Measurements from ENCODE around the gene ABL1.

Gene ABL1

DNA sequence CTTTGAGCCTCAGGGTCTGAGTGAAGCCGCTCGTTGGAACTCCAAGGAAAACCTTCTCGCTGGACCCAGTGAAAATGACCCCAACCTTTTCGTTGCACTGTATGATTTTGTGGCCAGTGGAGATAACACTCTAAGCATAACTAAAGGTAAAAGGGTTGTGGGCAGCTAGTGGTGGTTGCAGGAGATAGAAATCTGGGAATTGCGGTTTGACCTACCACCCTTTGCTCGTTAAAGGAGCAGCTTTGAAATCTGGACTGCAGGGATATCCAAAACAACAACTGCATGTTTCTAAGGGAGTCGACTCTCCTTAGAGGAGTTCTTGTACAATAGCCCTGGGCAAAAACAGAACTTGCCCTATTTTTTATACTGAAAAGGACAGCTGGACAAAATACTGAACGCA lies 19.0 kb downstream of the ABL1 start:
- no peak for DNase-seq

DNA sequence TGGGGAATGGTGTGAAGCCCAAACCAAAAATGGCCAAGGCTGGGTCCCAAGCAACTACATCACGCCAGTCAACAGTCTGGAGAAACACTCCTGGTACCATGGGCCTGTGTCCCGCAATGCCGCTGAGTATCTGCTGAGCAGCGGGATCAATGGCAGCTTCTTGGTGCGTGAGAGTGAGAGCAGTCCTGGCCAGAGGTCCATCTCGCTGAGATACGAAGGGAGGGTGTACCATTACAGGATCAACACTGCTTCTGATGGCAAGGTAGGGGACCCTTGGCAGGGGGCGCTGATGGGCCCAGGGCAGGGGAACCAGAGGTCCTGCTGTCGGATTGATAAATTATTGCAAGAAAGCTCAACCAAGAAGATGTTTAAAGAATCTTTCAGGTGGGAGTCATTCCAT lies 19.8 kb downstream of the ABL1 start:
- no peak for DNase-seq

DNA sequence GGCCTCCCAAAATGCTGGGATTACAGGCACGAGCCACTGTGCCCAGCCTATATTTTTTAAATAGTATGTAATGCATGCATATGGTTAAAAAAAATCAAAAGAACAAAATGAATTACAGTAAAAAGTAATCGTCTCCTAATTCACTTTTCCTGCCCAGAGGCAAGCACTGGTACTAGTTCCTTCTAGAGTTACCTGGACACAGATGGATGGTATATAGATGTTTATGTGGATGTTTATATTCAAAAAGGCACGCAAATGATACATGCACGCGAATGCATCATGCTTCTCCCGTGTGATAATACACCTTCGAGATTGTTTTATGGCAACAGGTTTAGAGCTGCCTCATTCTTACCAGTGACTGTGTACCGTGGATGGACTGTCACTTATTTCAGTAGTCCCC lies 21.4 kb downstream of the ABL1 start:
- no peak for DNase-seq

DNA sequence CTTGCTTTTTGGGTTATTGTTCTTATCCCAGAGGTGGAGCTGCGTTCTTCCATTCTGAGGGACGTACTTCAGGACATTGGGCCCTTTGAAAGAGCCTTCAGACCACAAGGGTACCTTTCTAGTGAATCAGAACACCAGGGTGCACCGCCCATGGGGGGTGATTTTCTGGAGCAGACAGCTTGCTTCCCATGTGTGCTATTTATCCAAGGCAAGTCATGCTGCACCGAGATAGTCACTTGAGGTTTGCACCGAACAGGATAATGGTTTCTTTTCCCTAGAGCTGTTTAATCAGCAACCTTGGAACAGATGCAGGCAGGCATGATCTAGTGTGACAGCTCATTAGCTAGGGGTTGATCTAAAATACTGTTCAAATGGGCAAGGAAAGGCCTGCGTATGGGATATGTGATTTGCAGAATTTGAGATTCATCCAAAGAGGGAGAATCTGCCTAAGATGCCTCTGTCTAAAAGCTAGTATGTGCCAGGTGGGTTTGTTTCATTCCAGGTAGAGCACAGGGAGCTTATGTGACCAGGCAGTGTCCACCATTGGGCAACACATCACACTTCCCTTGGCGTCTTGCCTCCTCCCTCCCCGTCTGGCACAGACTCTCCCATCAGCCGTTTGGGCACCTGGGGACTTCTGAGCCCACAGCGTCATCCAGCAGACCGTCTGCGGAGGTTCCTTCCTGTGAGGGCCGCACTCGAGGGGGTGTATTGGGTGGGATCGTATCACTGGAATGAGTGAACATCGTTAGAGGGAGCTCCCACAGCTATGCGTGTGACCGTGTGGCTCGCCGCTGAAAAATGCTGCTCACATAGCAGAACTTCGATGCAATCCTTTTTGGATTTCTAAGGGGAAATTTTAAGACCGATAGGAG lies 23.0 kb downstream of the ABL1 start:
- no peak for DNase-seq

DNA sequence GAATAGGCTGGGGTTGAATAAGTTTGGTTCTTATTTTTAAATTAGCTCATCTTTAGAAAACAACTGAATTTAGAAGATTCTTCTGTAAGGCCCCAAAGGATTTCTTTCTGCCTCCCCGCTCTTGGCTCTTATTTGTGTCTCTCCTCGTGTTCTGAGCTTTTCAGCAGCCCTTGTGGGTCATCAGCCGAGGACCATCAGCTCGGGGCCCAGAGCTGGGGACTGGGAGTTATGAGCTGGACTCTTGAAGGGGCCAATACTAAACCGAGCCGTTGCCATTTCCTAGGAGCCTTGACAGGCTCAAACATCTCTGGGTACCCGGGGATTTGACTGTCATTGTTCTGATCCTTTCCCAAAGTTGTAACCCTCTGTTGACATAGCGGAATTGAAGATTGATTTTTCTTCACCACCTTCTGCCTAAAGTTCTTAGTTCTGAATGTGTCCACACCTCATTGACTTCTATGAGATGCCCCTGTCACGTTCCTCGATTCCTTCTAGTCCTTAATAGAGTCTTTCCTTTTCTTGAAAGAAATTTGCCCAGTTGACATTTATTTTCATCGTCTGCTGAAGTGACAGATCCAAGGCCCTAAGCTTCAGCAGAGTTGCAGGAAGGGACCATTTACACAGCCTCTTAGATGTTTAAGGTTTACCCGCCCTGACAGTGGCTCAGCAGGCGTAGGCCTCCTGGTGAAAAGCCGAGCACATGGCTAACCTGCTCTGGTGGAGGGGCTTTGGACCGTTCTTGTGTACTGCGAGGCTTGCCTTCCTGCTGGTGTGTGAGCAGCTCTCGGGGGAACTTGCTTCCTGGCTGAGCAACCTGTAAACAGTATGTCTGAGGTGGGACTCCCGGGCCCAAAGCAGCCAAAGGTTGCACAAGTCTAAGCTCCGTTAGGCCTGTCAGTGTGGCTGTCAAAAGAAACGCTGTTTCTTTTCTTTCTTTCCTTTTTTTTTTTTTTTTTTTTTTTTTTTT lies 24.0 kb downstream of the ABL1 start:
- DNase-seq = no peak

DNA sequence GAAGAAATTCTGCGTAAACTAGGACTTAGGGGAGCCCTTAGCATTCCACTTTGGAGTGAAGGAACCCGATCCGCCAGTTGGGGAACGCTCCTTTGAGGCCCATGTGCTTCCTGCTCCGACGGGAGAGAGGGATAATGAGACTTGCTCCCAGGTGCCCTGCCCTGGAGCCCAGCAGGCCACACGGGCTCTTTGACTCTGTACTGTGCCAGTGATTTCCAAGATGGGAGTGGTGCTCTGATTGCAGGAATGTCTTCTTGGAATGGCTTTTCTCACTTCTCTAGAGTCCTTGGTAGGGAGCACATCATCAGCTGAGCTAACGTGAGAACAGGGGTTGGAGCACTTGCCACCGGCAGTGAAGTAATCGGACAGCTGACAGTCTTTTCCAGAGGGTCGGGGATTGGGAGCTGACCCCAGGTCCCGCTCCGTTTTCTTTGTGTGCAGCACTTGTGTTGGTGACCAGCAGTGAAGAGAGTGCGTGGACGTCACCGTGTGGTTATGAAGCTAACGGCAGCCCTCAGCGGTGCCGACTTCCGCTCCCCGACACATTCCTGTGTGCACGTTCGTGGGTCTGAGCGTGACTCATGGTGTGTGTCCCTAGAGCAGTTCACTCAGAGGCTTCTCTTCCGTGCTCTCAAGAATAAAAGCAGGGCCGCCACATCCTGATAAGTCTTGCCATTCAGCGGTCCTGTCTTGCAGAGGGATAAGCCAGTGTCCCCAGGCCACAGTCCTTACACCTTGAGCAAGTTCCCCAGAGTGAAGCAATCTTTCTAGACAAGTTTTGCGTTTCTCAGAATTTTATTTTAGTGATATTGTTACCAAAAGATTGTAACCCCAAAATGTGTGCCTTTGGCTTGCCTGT lies 25.6 kb downstream of the ABL1 start:
- DNase-seq = peak in 1 of 2 donors; percentile 8

DNA sequence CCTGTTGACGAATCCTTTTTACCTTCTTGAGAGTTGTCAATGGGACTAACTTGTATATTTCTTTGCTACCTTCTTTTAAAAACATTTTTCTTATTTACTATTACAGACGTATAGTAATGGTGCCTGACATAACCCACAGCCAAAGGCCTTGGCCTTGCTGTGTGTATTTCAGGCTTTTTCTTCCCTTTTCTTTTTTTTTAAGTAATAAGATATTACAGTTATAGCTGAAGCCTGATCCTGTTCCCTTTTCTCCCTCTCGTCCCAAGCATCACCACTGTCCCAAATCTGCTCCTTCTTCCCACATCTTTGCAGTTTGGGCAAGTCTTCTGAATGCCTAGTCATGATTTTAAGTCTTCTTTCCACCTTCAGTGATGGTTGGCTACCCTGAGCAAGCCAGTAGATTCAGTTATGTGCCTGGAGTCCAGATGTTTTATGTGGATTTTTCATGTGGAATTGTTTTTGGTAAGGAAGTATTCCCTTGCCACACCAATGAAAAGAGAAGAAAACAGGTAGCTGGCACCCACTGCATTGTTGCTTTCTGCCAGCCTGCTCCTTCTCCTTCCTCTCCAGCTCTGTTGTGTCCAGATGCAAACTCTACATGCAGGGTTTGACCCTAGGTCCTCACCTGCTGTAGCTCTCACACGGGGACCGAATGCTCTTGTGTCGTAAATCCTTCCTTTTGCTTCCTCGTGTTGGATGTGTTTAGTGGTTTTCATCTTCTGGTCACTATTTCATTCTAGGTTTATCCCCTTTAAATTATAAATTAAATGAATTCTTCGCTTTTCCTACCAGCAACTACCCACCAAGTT lies 26.5 kb downstream of the ABL1 start:
- DNase-seq = no peak

DNA sequence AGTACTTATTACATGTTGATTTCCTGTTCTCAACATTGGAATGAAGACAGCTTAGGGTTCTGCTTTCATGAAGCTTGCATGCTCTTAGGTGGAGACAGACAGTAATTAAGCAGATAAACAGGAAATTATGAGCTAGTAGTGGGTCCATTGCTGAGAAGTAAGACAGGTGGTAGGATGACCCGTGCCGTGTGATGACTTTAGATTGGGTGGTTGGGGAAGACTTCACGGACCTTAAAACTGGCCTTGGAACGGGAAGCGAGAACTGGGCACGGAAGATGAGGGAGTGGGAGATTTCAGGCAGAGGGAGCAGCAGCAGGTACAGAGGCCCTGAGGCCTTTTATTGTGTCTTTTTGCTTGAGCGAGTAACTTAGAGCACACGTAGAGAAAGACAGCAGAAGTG lies 27.2 kb downstream of the ABL1 start:
- no peak for DNase-seq

DNA sequence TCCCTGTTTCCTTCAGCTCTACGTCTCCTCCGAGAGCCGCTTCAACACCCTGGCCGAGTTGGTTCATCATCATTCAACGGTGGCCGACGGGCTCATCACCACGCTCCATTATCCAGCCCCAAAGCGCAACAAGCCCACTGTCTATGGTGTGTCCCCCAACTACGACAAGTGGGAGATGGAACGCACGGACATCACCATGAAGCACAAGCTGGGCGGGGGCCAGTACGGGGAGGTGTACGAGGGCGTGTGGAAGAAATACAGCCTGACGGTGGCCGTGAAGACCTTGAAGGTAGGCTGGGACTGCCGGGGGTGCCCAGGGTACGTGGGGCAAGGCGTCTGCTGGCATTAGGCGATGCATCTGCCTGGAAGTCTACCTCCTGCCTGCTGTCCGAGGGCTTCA lies 27.7 kb downstream of the ABL1 start:
- no peak for DNase-seq

DNA sequence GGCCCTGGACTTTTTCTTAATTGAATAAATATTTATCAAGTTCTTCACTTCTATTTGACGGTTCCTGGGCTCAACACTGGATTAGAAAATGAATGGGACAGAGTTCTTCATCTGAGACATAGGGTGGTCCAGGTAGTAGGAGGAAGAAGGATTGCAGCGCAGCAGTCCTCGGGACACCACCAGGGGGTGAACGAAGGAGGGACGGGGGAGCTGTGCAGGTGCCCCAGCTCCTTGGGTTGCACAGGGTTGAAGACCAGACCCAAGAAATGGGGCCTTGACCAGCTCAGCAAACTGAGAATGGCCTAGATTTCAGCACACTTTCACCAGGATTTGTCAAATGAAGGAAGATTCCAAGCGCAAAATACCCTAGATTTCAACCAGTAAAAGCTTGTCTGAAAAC lies 29.5 kb downstream of the ABL1 start:
- no peak for DNase-seq

DNA sequence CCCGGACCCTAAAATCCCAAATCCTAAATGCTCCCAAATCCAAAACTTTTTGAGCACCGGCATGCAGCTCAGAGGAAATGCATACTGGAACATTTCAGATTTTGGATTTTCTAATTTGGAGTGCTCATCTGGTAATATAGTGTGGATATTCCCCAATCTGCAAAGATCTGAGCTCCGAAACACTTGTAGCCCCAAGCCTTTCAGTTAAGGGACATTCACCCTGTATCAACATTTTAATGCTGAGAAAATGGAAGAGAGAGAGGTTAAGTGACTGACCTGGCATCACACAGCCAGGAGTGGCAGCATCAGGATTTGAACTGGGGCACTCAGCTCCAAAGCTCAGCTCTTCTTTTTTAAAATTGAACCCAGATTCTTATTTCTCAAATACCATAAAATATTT lies 30.9 kb downstream of the ABL1 start:
- DNase-seq = no peak

DNA sequence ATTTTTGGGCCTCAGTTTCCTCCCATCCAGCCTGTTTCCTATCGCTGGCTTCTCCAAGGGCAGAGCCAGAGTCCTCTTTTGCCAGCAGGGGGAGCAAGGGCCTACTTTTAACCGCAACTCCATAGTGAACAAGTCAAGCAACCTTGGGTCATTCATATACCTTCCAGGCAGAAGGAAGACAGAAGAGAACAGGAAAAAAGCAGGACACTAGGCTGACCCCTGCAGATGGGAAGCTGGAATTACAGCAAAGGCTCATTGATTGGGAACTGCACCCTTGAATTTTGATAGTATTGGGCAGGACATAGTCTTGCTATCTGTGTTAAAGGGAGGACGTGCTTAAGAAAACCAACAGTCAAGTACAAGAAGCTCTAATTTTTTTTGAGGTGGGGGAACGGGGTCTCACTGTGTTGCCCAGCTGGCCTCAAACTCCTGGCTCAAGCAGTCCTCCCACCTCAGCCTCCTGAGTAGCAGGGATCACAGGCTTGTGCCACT lies 31.5 kb downstream of the ABL1 start:
- DNase-seq = peak; percentile 37 to 54

DNA sequence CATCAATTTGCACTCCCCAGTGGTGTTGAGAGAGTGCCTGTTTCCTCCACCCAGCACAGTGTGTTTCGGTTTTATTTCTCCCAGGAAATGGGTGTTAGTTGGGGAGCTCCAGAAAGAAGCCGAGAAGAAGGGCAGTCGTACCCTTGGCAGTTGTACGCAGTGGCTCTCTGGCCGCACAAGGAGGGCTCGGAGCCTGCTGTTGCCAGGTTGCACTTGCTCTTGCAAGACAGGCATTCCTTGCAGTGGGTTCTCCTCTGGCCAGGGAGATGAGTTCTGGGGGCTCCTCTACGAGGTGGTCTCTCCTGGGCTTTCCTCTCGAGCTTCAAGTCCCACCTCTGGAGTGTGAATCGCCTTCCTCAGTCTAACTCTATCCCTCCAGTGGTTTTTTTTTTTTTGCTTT lies 32.5 kb downstream of the ABL1 start:
- DNase-seq = no peak

DNA sequence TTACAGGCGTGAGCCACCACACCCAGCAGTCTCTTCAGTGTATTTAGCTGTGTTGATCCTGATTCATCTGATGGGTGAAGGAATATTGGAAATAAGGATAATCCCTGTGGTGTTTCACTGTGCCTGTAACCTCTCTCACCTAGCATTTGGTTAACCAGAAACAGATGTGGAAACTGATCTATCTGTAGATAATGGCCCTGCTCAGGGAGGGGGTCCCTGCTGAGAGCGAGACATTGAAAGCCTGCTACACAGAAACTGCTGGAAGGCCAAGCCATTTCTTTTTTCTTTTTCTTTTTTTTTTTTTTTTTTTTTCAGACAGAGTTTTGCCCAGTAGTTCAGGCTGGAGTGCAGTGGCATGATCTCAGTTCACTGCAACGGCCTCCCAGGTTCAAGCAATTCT lies 33.2 kb downstream of the ABL1 start:
- DNase-seq = no peak

DNA sequence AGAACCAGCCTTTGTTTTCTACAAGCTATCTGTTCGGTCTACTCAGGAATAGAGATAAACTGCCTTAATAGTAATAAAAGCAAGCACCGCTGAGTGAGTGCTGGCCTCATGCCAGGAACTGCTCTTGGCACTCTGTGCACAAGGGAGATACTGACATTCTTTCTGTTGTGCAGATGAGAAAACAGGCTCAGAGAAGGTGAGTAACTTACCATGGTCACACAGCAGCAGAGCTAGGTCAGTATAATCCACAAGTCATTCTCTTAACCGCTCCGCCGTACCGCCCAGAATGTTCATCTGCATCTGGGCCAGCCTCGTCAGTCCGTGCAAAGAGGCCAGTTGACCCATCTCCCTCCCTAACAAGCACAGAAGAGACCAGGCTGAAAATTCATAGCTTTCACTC lies 34.2 kb downstream of the ABL1 start:
- no peak for DNase-seq

DNA sequence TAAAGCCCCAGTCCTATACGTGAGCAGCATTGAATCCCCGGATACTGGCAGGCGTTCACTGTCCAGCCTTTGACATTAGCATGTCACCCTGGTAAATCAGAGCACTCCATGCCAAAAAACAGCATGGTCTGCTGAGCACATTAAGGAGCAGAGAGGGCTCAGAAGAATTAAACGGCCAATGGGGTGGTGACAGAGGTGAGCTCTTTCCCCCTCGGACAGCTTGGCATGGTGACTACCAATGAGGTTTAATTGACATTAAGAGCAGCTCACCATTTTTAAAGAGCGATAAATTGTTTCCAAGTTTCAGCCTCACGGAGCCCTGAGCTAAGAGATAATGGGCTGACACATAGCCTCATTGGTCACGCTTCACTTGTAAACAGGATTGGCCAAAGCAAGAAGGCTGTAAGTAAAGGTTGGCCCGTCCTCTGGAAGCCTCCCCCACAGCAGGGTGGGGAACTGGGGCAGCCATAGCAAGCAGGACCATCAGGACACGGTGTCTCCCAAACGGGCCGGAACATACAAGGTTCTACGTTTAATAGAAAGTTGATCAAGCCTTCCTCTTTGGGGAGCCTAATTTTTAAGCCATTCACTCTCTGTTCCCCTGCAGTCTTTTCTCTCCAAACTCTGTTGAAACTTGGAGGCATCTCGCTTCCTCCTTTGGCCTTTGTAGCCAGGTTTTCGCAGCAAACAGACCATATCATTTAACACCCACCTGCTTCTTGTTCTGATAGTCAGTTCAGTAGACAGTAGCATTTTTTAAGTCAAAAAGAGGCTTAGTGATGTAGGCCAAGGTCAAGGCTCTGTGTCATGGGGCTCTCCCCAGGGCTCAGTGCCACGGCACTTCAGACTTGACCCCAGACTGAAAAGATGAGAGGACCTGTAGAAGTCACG lies 35.7 kb downstream of the ABL1 start:
- DNase-seq = no peak

DNA sequence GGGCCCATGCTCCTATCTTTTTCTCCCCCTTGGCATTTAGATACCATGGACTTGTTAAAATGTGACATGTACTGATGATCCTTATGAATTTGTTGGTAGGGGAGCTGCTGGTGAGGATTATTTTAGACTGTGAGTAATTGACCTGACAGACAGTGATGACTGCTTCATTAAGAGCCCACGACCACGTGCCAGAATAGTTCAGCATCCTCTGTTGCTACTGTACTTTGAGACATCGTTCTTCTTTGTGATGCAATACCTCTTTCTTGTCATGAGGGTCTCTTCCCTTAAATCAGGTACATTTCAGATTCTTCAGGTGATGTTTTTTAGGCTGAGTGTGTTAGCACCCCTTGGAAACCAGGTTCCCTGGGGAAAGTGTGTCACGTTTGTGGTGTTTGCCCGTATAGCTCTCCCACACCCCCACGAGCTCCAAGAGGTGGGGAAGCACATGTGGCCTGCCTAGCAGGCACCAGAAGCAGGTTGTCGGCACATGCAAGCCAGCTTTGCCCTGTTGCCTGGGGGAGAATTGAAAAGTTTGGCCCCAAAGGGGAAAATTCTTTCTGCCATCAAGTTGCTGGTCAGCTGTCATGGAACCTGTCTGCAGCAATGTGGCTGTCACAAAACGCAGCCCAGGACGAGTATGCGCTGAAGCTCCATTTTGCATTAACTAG lies 36.5 kb downstream of the ABL1 start:
- DNase-seq = no peak

DNA sequence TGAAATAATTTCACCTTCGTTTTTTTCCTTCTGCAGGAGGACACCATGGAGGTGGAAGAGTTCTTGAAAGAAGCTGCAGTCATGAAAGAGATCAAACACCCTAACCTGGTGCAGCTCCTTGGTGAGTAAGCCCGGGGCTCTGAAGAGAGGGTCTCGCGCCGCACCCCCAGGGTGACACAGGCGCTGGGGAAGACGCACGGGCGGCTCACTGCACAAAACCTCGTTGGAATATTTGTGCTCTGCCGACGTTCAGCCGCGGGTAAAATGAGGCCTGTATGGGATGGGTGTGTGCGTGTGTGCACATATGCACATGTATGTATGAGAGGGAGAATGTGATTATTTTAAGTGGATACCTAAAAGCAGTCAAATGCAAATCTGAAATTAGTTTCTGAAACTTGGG lies 37.0 kb downstream of the ABL1 start:
- no peak for DNase-seq

DNA sequence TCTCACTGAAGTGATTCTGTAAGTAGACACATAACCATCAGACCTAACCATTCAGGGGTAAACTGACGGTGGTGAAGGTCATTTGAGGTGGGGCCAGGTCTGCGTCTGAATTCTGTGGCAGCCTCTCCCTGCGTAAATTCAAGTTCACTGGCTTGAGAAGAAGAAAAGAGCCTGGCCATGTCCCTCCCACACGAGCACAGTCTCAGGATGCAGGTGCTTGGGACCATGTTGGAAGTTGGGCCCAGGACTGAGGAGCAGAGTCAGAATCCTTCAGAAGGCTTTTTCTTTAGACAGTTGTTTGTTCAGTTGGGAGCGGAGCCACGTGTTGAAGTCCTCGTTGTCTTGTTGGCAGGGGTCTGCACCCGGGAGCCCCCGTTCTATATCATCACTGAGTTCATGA lies 37.5 kb downstream of the ABL1 start:
- no peak for DNase-seq

DNA sequence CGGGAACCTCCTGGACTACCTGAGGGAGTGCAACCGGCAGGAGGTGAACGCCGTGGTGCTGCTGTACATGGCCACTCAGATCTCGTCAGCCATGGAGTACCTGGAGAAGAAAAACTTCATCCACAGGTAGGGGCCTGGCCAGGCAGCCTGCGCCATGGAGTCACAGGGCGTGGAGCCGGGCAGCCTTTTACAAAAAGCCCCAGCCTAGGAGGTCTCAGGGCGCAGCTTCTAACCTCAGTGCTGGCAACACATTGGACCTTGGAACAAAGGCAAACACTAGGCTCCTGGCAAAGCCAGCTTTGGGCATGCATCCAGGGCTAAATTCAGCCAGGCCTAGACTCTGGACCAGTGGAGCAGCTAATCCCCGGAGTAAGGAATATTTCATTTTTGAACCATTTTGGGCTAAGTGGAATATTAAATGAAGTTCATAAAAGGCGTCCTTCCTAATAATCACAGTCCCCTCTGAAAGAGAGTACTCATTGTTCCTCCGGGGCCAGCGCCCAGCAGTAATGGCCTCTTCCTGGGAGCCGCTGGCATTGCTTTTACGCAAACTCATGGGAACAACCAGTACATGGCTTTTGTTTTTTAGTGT lies 38.0 kb downstream of the ABL1 start:
- no peak for DNase-seq
